COLO668 (cell line): ENCODE results near the gene ESYT3.
"Not testable (repeated sequence)": the region's sequence is repeated elsewhere in the genome, so short reads cannot be mapped to it uniquely, and the experiment has no call there.

ENCODE experiments used
- DNase-seq: peaks from one replicate; lab custom pipeline; 2025; ENCODE audit not compliant: unreplicated experiment; lab: John Stamatoyannopoulos, UW

The ESYT3 gene

DNA sequence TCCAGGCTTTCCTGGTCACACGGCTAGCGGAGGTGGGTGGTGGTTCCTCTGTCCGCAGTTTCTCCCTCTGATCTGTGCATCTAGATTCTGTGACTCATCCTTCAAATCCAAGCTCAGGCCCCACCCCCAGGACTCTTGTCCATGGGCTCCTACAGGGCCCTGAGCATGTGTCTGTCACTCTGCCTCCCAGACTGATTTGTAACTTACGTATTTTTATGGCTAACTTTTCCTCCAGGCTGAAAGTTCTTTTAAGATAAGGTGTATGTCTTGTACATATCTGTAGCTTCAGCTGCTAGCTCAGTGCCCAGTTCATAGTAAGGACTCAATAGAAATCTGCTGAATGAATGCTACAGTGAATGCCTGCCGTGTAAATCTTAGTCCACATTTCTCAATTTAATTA, 8.0 kb downstream of the ESYT3 start:
- DNase-seq, result no peak

DNA sequence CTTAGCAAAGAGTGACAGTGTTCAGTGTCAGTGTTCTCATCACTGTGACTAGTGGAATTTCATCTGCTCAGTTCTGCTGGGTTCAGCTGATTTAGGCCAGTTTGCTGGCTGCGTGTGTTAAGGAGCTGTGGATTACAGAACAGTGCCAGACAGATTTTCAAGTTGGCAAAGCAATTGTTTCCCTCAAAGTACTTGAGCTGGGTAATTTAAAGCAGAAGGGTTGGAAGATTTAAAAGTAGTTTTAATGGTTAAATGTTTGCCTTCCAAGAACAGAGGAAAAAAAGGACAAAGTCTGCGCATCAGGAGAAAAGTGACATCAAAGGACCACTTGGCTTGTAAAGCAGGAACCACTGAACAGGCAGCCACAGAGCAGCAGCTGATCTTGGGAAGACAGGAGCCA, 8.7 kb downstream of the ESYT3 start:
- no peak for DNase-seq

DNA sequence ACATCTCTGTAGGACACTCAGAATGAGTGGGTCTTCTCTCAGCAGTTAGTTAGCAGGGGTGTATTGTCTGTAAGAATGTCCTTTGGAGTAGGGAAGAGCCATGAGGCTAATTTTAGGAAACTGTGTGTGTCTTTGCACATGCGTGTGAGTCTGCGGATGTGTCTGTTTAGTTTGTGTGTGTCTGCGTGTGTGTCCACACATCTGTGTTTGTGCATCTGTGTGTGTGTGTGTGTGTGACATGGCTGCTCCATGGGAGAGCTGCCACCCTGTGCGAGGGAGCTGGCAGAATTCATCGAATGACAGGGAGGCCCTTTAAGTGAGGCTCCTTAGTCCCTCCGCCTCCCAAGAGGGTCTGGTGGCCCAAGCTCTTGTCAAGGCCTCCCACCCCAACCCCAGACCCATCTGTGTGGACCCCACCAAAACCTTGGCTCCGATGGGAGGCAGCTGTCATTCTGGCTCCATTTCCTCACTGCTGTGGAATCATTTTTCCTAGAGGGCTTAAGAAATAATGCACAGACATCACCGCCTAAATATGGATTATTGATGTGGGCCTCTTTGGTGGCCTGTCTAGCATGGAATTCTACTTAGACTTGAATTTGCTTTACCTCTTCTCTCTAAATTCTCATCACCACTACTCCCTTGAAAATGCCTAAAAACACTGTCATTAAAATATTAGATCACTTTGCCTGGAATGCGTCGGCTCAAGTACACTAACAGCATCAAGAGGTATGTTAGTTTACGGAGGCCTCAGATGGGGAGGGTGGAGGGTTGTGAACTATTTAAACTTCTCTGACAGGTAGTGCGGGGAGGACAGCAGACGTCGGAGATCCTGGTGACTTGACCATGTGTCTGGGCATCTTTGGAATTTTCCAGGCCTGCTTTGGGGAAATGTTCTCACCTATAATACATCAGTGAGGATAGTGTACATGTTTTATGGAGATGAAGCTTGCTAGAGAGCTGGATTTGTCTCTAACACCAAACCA, 9.4 kb downstream of the ESYT3 start:
- DNase-seq, result no peak

DNA sequence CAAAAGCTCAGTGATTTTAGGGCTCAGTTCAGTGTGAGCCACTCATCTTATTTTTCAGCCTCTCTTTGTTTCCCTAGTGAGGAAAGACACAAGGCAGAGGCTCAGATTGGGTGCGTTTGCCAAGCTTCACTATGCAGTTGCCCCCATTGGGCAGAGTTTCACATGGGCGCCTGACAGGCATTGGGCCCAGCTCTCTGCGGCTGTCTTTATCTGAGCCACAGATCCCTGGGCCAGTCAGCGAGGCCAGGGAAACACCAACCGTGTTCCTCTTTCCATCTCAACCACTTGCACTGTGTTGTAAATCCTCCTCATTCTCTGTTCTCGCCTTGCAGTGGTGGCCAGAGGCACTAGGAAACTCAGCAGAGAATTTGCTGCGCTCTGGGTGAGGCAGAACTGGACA, 10.8 kb downstream of the ESYT3 start:
- DNase-seq, result no peak

DNA sequence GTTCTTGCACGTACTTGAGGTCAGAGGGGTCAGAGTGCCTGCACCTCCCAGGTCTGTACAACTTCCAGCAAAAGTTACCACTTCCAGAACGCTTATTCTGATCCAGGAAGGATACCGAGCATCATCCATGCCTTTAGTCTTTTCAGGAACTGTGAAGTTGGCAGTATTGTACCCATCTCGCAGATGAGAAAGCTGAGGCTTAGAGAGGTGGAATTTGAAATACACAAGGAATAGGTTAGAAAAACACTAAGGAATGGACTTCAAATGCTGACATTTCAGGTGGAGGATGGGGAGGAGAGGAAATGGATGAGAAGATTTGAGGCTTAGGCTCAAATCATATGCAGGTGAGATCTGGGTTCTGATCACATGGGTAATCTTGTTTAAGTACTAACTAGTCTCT, 11.2 kb downstream of the ESYT3 start:
- no peak for DNase-seq

DNA sequence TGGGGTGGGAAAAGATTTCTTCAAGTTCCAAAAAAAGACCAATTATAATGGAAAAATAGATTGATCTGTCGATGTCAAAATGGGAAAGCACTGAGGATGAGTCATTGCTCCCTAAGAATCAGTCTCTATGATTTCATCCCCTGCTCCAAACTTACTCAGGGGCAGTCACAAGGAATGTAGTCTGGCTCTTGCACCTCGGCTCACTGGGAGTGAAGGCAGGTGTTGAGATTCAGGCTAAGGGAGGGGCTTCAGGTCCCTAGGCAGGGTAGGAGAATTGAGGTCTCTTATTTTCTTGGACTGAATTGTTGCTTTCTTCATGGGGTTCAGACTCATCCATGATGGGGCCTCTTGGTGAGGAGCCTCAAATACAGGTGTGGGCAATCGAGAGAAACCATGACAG, 14.2 kb downstream of the ESYT3 start:
- no peak for DNase-seq

DNA sequence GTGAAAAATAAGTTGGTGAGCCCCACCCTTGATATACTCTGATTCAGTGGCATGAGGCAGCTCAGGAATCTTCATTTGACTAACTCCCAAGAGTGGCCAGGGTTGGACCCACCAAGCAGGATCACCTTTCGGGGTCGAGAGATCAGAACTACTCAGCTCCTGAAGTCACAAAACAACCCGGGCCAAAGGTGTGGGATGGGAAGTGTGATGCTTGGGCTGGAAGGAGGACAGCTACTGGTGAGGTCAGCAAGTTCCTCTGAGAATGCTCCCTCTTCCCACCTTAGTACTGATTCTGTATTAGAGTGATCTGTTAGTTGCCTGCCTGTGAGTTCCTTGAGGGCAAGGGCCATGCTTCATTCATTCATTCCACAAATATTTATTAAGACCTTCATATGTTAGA, 15.1 kb downstream of the ESYT3 start:
- no peak for DNase-seq

DNA sequence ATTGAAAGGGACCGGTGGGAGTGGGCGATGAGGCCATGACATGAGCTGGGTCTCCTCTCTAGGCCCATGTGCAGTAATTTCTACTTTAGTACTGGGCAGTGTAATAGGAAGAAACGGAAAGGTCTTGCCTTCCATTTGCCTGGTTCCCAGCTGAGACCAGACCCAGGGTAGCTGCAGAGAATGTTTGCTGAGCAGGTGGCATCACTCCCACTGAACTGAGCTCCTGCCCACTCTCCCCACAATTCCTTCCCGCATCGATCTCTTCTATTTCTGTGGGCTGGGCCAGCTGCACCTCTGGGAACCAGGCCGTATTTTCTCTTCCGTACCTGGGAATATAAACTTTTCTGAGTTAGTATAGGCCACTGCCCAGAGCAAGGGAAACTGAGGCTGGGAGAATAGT, 15.8 kb downstream of the ESYT3 start:
- no peak for DNase-seq

DNA sequence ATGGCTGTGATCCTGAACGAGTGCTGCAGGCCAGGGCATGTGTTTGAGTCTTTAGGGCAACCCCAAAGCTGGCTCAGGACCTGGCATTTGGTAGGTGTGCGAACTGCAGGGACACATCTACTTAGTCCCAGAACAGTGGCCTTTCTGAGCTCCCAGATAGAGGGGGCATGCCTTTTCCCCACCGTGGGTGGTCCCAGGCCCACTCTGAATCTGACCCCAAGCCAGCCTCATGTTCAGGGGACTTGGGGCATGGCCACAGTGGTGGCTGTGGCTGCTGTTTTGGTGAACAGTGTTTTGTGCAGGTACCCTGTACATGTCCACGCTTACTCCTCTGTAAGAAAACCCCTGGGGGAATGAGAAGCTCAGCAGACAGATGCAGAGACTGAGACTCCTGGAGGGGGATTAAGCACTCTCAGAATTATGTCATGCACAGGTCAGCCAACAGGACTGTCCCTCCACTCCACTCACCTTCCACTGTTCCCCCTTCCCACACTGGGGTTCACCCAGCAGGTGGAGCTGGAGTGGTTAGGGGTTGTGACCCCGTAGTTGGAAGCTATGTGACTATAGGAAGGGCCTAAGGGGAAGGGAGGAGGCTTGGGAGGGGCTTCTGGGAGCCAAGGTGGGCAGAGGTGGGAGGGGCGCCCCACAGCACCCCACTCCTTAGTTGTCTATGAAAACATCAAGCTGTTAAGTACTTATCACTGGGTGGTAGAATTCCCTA, 16.4 kb downstream of the ESYT3 start:
- no peak for DNase-seq

DNA sequence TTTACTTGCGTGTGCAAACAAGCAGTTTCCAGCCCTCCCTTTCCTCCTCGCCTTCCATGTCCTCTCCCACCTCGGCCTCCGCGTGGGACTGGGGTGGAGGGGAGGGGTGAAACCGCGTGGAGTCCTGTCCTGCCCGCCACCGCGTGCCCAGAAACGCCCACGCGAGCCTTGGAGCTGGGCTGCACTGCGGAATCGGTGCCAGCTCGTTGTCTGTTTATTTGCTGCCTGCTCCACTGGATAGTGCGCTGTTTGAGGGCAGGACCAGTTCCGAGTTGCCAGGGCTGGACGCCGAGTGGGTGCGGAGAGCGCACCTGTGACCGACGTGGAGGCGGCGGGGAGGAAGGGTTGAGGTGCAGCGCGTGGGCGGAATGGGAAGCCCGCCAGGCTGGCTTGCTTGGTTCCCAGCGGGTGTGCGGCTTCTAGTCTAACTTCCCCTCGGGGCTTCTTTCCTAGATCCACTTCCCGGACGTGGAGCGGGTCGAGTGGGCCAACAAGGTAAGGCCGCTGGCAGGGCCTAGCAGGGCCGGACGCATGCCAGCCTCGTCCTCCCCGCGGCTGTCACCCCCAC, 17.3 kb downstream of the ESYT3 start:
- no peak for DNase-seq

DNA sequence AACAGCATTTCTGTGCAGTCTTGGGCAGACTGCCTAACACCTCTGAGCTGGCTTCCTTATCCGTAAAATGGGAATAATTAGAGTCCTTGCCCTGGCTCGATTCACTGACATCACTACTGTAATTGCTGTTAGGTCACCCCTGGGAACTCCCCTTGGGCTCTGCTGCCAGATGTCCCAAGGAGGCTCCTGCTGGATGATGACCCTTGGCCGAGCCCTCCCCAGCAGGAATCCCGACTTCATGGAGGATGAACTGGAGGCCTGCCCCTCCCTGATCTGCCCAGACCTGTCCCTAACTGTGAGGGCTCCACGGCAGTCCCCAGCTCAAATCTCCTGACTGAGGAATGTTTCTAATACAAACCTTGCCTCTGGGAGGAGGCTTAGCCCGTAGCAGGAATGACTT, 18.0 kb downstream of the ESYT3 start:
- no peak for DNase-seq

DNA sequence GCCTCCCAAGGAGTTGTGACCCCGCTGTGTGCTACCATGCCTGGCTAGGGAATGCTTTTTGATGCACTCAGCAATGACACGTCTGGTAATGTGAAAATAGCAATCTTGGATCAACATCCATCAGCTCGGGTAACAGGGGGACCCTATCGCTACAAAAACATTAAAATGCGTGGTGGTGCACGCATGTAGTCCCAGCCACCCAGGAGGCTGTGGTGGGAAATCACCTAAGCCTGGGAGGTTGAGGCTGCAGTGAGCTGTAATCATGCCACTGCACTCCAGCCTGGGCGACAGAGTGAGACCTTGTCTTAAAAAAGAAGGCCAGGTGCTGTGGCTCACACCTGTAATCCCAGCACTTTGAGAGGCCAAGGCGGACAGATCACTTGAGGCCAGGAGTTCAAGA, 19.5 kb downstream of the ESYT3 start:
- DNase-seq, result not testable (repeated sequence)

DNA sequence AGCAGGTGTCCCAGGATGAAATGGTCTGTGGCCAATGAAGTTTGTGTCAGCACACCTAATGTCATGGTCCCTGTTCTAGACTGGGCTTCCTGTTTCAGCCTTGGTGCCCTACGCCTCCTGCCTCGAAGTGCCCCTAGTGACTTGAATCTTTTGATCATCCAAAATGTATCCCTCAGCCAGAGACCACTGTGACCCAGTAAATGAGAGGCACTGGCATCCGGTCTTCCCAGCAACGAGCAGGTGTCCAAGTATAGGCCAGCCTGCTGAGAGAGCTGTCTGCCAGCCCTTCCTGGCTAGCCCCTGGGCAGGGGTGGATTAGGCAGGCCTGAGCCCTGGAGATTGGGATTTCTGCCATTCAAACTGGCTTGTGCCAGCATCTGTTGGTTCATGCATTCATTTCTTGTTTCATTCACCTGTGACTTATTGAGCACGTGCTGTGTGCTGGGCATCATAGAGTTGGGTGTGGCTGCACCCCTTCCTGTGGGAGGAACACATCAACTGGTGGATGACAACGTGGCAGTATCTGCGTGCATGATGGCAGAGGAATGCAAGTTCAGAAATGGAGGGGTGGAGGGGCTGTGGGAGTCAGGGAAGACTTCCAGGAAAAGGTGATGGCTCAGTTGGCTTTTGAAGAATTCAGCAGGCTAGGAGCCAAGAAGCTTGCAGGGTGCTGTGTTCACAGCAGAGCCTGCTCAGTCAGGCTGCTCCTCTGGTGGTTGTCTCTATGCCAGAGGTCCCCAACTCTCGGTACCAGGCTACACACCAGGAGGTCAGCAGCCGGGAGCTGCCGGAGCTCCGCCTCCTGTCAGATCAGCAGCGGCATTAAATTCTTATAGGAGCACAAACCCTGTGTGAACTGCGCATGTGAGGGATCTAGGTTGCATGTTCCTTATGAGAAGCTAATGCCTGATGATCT, 21.6 kb downstream of the ESYT3 start:
- DNase-seq, result no peak

DNA sequence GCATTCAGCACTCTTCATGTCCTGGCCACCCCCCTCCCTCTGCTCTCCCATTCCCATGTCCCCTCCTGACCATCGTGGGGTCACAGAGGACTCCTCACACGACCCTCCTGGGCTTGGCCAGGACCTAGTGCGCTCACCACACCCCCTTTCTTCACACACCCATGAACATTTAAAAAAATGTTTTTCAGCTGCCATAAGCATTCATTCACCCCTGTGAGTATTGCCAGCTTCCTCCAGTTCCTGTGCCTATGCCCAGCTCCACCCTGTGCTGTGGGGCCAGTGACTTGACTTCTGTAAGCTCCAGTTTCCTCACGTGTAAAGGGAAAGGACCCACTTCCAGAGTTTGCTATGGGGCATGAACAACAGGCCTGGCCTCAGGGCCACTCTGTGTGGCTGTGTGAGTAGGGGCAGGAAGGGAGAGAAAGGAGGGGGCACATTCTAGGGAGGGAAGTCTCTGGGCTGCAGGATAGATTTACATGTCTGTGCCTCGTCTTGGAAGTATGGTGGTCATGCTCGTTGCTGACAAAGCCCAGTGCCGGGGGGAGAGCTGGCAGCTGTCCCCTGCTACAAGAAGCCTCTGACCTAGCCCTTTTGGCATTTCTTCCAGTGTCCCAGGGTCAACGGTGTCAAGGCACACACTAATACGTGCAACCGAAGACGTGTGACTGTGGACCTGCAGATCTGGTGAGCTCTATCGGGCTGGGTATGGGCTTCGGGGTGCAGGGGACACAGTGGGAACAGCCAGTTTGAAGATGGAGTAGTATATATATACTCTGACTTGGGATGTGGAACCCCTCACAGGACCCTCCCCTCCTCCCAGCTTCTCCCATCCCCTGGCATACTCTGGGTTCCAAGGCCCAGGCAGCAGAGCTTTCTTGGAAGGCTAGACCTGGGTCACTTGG, 22.8 kb downstream of the ESYT3 start:
- no peak for DNase-seq

DNA sequence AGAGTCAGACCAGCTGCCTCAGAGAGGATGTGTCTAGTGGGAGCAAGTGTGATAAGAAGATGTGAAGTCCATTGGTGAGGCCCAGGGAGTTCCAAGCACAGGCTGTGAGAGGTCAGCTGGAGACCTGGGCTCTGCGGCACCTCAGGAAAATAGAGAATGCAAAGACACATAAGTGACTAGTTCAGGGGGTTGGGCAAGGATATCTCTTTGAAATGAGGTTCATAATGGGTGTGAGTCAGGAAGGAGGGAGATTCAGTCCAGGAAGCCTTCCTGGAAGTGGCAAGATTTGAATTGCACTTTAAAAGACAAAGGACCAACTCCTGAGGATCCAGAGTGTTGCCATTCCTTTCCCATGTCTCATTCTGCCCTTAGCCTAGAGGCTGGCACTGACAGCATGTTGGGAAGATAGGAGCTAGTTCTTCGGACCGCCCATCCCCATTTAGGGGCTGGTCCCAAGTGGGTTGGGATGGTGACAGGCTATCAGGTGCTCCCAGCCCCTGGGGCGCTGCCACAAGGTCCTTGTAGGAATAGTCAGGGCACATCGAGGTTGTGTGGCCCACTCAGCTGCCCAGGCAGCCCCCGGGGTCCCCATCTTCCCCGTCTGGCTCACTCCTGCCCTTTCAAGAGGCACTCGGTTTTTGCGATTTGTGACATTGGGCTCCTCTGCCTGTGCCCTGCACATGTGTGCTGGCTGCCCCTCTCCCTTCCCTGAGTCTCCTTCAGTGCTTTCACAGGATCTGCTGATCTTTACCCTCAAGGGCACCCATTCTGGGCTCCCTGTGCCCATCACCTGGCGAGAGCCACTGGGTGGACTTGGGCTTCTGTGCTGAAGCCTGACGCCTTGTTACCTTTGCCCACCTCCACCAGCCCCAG, 23.7 kb downstream of the ESYT3 start:
- DNase-seq, result no peak

DNA sequence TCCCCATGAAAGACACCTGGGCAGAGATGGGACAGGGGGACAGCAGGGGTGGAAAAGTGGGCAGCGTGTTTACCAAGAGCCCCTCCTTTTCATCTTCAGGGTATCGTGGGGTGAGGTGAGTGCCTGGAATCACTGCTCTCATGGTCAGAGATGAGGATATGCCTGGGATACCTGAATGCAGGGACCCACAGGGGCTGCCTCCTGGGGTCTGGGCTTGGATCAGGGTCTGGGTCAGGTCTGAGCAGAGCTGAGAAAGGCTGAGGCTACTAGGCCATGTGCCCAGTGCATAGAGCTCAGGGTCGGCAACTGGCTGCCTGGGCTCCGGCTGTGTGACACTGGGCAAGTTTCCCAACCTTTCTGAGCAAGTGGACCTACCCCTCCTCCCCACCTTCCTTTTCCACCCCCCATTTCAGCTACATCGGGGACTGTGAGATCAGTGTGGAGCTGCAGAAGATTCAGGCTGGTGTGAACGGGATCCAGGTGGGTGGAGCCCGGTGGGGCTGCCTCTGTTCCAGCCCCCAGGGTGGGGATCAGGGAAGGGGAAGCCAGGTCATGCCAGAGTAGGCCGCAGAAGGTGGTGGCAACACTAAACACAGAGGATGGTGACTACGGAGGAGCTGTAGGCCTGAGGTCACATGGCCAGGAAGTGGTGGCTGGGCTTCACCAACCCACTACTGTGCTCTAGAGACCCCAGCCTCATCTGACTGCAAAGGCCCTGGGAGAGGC, 24.5 kb downstream of the ESYT3 start:
- DNase-seq, result no peak

DNA sequence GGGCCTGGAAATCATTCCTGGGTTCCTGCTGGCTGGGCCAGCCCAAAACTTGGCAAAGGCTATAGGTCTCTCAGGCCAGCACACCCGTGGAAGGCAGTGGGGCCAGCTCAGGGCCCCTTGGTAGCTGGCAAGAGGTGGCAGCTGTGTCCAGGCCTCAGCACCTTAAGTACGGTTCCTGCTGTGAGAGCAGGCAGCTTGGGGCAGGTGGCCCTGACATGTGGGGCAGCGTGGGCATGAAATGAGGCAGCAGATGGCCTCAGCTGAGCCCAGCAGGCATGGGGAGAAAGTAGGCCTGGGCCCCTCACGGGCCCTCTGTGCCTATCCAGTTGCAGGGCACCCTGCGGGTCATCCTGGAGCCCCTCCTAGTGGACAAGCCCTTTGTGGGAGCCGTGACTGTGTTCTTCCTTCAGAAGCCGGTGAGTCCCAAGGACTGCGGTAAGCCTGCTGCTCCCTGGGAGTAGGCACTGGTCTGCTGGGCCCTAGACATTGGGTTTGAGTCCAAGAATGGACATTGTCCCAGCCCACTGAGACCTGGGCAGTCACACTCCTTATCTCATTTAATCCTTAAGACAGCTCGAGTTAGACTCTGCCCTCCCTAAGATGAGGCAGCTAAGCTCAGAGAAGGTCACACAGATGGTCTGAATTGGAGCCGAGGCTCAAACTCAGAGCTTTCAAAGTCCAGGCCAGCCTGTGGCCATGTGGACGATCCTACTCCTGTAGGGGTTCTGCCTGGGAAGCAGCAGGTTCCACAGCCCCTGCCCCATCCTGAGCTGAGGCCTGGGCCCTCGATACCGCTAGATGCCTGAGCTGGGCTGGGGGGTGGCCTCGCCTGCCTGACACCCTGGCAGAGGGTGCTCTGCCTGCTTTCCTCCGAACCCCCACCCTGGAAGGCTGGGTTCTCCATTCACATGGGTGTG, 25.5 kb downstream of the ESYT3 start:
- no peak for DNase-seq
